Fibroblast of pulmonary artery (primary cell): Measurements from ENCODE around the gene PPM1M.

Source experiments
- DNase-seq: peaks from one replicate; pipeline ENCODE4 v3.0.0-alpha.2; 2010; ENCODE audit warnings: low read depth
- H3K4me3 ChIP-seq: replicated peaks from 2 replicates; pipeline ENCODE4 v1.5.1; 2011; ENCODE audit warnings: low read depth, mild to moderate bottlenecking, control low read depth, low read length, moderate library complexity
- TF ChIP-seq, protein P1 (sequence below): IDR thresholded peaks from 2 replicates; pipeline ENCODE4 v1.5.1; 2011; ENCODE audit warnings: mild to moderate bottlenecking, control low read depth, low read length, inconsistent platforms; ENCODE audit errors: missing control alignments

The PPM1M gene

DNA sequence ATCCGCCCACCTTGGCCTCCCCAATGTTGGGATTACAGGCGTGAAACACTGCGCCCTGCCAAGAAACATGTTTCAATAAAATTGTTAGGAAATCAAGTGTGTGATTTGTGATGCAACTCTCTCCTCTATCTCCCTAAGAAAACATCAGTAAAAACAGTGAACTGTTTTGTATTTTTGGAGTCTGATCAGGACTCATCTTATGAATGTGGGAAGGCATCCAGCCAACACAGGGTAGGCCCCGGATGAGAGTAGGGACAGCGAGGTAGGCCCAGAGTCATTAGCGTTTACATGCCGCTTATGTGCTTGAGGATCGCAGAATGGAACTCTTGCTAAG, 41.2 kb downstream of the PPM1M start:
- H3K4me3 ChIP-seq, result peak overlapping the region; percentile 93
- TF ChIP-seq, protein P1, sequence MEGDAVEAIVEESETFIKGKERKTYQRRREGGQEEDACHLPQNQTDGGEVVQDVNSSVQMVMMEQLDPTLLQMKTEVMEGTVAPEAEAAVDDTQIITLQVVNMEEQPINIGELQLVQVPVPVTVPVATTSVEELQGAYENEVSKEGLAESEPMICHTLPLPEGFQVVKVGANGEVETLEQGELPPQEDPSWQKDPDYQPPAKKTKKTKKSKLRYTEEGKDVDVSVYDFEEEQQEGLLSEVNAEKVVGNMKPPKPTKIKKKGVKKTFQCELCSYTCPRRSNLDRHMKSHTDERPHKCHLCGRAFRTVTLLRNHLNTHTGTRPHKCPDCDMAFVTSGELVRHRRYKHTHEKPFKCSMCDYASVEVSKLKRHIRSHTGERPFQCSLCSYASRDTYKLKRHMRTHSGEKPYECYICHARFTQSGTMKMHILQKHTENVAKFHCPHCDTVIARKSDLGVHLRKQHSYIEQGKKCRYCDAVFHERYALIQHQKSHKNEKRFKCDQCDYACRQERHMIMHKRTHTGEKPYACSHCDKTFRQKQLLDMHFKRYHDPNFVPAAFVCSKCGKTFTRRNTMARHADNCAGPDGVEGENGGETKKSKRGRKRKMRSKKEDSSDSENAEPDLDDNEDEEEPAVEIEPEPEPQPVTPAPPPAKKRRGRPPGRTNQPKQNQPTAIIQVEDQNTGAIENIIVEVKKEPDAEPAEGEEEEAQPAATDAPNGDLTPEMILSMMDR, result no peak
- peak; percentile 62 for DNase-seq

DNA sequence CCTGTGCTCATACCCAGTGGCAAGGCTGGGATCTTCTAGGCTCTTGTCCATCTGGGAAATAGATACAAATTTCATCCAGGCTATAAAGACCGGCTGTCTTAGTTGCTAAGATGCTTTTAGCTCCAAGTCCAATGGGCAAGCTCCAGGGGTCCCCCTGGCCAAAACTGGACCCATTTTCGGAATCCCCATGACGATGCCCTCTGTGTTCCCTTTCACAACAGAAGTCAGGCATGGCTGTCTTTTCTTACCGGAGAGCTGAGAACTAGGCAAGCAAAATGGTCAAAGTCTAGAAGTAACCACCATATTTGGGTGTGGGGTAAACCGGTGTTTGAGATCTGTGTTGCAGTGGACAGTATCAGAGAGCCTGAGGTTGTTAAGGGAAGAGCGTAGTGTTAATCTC, 43.1 kb downstream of the PPM1M start:
- no peak for DNase-seq
- H3K4me3 ChIP-seq, result peak overlapping the region; percentile 93
- TF ChIP-seq, protein P1, result no peak

DNA sequence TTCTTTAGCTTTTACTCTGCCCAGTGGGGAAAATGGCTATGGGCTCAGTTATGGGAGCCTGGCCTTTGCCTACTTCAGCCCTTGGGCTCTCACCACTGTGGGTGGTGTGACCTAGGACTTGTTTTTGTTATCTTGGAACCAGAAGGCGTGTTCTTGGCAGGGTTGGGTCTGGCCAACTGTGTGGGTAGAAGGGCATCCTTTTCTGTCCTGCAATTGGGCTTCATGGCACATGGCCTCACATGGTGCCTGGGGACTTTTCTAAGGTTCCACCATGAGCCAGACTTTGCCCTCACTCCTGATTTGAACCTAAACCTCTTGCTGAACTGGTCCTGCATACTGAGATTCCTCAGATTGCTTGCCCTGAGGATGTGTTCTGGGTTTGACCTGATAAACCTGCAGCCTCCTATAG, 43.8 kb downstream of the PPM1M start:
- no peak for DNase-seq
- TF ChIP-seq, protein P1, result no peak
- H3K4me3 ChIP-seq, result no peak overlapping the region

DNA sequence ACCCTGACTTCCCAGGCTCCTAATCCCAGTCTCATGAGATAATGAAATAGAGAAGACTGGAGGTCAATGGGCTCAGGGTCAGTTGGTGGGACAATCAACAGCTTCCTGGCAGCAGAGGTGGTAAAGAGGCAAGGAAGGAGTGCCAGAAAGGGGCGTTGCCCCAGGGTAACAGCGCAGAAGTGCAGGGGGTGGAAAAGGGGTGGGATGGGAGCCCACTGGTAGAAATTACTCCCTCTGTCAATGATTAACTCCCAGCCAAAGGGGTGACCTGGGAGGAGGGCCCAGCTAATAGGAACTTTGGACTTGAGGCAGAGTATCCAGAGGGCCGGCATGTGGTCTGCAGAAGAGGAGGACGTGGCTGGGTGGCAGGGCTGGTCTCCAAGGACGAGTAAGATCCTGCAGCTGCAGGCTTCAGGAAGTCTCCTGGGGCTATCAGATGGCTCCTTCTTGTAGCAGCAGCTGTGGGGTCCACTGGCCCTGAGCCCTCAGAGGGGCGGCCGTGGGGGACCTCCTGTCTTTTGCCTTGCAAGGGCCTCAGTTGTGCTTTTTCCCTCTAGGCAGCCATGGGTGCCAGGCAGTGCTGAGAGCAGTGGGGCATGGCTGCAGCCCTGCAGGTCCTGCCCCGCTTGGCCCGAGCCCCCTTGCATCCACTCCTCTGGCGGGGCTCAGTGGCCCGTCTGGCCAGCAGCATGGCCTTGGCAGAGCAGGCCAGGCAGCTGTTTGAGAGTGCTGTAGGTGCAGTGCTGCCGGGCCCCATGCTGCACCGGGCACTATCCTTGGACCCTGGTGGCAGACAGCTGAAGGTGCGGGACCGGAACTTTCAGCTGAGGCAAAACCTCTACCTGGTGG, 44.4 kb downstream of the PPM1M start:
- H3K4me3 ChIP-seq, result no peak overlapping the region
- DNase-seq, result no peak
- TF ChIP-seq, protein P1, result no peak

DNA sequence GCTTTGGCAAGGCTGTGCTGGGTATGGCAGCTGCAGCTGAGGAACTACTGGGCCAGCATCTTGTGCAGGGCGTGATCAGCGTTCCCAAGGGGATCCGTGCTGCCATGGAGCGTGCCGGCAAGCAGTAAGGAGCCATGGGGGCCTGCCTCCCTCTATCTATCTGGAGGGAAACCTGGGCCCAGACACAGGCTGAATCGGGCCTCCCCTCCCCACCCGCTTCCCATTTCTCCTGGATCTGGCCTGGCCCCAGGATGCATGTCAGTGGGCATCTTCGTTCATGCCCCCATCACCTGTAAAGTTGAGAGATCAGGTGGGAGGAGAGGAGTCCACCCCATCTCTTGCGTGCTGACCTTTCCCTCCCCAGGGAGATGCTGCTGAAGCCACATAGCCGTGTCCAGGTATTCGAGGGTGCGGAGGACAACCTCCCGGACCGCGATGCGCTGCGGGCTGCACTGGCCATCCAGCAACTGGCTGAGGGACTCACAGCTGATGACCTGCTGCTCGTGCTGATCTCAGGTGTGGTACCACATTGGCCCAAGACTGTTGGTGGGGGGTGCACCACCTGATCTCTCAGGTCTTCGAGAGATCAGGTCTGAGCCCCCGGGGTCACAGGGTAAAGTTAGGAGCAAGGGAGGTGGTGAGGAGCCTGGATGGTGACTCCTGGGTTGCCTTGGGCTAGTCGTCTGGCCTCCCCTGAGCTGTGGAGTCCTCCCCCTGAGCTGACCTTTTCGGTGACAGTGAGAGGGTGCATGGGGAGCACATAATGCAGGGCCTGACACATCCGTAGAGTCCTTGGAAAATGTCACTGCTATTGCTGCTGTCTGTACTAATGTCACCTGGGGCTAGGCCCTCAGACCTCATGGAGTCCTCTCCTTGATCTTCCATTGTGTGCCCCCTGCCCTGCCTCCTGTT, 45.3 kb downstream of the PPM1M start:
- TF ChIP-seq, protein P1, result no peak
- no peak overlapping the region for H3K4me3 ChIP-seq
- DNase-seq, result no peak

DNA sequence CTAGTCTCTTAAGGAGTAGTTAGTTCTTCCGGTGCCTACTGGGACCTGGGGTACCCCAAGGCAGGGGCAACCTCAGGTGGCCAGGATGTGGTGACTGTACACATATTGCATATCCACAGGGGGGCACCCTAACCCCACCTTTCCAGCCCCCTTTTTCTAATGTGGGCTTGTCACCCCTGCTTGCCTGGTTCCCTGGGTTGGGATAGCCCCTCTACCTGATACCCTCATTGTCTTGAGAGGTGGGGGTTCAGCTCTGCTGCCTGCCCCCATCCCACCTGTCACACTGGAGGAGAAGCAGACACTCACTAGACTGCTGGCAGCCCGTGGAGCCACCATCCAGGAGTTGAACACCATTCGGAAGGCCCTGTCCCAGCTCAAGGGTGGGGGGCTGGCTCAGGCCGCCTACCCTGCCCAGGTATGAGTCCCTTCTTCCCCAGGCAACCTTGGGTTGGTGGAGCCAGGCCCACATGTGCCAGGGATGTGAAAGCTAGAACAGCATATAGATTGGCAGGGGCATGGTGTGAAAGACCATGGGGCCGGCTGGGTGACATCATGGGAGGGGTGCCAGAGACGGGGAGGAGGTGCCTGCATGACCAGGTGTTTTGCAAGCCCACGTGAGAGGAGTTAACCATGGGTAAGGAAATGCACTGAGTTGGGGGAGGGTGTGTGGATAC, 46.1 kb downstream of the PPM1M start:
- H3K4me3 ChIP-seq, result no peak overlapping the region
- TF ChIP-seq, protein P1, result peak; percentile 53
- no peak for DNase-seq
